Measurements from ENCODE around the gene NDUFAF3. TPM values are rescaled to one million over a fixed set of nuclear protein-coding genes. Genes with fewer than 3 reads are reported as not detected.

NDUFAF3 gene
- total RNA-seq, 2 donors from 2014 or later, result 91.4 to 106 TPM

DNA sequence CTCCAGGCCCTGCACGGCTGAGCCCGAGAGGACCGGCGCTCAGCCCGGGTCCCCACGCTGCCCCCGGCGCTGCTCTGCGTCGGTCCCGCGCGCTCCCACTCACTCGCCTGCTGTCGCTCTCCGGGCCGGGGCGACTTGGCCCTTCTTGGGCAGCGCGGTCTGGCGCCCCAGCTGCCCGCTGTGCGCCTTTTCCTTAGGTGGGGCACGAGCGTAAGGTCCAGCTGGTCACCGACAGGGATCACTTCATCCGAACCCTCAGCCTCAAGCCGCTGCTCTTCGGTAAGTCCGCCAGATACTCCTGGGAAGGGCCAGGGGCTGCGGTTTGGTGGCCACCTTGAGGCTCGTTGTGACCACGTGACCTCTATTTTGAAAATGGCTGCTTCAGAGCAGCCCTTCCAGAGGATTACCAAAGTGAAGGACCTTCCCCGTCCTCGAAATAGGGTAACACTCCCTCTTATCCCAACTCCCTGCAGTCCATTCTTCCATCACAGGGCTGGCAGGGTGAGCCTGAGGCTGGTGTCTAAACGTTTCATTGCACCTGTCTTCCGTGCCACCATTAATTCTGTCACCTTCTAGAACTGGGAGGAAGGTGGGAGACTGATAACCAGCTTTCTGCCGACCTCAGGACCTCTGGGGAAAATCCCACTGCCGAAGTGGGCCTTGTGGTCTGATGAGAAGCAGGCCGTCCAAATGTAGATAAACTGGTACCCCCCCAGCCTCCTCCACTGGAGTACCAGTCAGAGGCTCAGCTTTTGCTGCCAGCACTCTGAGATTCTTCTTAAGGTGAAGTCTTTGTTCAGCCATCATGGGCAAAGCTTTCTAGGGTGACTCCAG lies 31.1 kb upstream of the NDUFAF3 start:
- Mint-ChIP-seq H3K9me3 (no peaks in the 10 kb centered on the region), H3K27me3 (no peaks in the 10 kb centered on the region), H3K36me3 (no peaks in the 10 kb centered on the region), H3K27ac (peak overlapping the region; percentile 77 to 85), H3K4me3 (peak overlapping the region; percentile 94), H3K4me1 (ENCODE audit: low read depth in 2 of 2) (peaks cover 26 to 38% of the 10 kb centered on the region in 2 donors)
- ATAC-seq (peak; percentile 2 to 43), DNase-seq (ENCODE audit: low spot score) (no peak)

DNA sequence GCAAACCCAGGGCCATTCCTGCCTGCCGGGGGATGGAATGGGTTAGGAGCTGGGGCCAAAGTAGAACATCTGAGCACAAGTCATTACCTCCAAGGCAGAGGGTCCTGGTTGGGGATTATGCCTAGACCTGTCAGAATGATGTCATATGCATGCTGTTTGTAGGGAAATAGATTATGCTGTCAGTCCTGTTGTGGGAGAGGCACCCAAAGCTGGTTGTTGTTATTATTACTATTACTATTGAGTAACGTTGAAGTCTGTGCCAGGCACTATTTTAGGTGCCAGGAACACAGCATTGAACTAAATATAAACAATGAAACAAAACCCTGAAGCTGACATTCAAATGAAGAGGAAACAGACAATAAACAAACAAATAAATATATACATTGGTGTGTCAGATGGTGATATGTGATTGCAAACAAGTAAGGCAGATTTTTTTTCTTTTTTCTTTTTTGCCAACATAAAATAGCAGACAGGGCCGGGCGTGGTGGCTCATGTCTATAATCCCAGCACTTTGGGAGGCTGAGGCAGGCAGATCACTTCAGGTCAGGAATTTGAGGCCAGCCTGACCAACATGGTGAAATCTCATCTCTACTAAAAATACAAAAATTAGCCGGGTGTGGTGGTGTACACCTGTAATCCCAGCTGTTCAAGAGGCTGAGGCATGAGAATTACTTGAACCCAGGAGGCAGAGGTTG lies 29.9 kb upstream of the NDUFAF3 start:
- peak overlapping the region; percentile 77 to 85 for H3K27ac Mint-ChIP-seq
- no peaks in the 10 kb centered on the region for H3K27me3 Mint-ChIP-seq
- H3K36me3 Mint-ChIP-seq, result no peaks in the 10 kb centered on the region
- no peaks in the 10 kb centered on the region for H3K9me3 Mint-ChIP-seq
- ATAC-seq, result no peak
- H3K4me3 Mint-ChIP-seq, result peak overlapping the region; percentile 94
- no peak for DNase-seq (ENCODE audit: low spot score)
- H3K4me1 Mint-ChIP-seq (ENCODE audit: low read depth in 2 of 2), result peaks cover 26 to 31% of the 10 kb centered on the region in 2 donors

DNA sequence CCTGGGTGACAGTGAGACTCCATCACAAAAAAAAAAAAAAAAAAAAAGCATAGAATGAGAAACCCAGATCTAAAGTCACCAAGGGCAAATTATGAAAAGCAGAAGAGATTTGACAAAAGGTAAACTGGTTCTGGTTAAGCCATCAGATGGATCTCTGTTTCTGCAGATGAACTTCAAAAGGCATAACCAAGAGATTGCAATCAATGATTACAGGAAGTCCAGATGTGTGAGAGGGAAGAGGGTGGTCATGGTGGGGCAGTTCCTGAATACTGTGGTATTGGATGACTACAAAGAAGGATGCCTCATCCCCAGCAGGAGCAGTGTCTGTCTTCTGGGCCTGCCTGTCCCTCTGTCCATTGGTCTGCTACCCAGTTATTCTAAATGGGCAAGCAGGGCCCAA lies 28.1 kb upstream of the NDUFAF3 start:
- Mint-ChIP-seq H3K27me3 (no peaks in the 10 kb centered on the region), H3K9me3 (no peaks in the 10 kb centered on the region), H3K36me3 (no peaks in the 10 kb centered on the region), H3K4me3 (no peak overlapping the region), H3K4me1 (ENCODE audit: low read depth in 2 of 2) (peaks cover 19 to 27% of the 10 kb centered on the region in 2 donors), H3K27ac (no peak overlapping the region)
- no peak for DNase-seq (ENCODE audit: low spot score)
- ATAC-seq, result no peak

DNA sequence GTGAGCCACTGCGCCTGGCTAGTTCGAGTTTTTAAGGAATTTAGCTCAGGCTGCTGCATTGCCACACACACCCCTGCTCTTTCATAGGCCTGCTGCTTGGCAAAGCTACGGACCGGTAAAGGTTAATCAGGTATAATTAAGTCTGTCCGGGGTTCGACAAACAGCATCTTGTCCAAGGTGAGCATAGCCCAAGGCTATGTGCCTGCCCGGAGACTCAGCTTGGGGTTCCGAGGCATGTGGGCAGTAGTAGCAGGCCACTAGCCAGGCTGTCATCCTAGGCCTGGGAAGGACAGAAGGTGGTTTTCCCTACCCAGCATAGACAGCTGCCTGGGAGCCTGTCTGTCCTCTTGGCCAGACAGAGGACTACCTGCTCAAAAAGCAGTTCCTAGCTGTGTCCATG lies 25.3 kb upstream of the NDUFAF3 start:
- ATAC-seq (no peak), DNase-seq (ENCODE audit: low spot score) (no peak)
- no peak overlapping the region for H3K4me3 Mint-ChIP-seq
- peaks cover 5 to 14% of the 10 kb centered on the region in 2 donors for H3K4me1 Mint-ChIP-seq (ENCODE audit: low read depth in 2 of 2)
- no peaks in the 10 kb centered on the region for H3K9me3 Mint-ChIP-seq
- no peaks in the 10 kb centered on the region for H3K36me3 Mint-ChIP-seq
- no peaks in the 10 kb centered on the region for H3K27me3 Mint-ChIP-seq
- H3K27ac Mint-ChIP-seq, result no peak overlapping the region

DNA sequence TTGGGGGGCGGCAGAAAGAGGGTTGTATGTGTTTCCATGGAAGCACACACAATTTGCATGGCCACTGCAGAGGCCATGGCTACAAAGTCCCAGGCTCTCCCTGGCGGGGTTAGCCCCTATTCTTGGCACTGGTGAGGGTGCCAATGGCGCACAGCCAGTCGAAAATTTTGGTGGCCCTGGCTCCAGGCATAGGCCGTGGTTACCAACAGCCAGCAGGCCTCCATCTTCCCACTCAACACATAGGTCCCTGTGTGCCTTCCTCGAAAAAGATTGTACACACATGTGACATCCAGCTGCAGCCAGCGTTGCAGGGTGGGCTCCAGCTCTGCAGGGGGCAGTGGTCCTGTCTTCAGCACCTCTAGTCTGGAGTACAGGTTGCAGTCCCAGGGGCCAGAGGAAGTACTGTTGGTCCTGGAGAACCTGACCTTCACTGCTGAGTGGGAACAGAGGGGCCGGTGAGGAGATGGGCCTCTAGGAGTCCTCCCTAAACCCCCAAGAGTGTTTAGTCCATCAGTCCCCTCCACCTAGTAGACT lies 24.8 kb upstream of the NDUFAF3 start:
- no peak for ATAC-seq
- Mint-ChIP-seq H3K27me3 (no peaks in the 10 kb centered on the region), H3K4me3 (no peak overlapping the region), H3K9me3 (no peaks in the 10 kb centered on the region), H3K36me3 (no peaks in the 10 kb centered on the region), H3K4me1 (ENCODE audit: low read depth in 2 of 2) (peaks cover under 1 to 10% of the 10 kb centered on the region in 2 donors), H3K27ac (no peak overlapping the region)
- no peak for DNase-seq (ENCODE audit: low spot score)

DNA sequence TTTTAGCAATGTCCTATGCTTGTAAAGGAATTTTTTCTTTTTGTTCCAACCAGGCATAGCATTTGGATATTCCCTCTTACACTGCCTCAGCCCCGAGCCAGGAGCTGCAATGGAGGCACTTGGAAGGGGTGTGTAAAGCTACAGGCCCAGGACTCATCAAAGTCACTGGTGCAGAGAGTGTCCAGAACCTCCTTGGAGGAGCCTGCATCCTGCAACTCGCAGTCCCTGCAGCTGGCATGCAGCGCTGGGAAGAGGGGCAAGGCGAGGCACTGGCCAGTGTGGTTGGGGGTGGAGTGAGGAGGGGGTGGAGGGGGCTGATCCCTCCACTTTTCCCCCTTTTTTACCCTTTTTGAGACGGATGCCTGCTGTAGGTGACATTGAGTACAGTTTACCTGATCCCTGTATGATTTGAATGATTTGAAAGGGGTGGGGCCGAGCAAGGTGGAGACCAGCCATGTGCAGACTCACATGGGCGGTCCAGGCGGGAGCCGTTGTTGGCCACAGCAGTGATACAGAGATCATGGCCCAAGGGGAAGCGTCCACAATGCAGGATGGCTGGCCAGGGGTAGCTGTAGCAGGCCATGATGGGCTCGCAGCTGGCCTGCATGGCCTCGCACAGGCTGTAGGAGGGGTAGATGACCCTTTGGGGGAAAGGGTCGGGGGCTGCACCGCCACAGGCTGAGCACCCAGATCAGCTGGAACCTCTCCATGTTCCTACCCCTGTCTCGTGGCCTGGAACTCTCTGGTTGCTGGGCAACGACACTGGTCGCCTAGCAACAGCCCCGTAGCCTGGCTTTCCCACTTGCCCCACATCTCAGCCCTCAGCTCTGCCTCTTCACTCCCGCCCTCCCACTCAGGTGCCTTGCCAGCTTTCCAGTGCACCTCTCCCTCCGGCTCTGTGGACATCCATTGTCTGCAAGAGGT lies 23.9 kb upstream of the NDUFAF3 start:
- Mint-ChIP-seq H3K27me3 (no peaks in the 10 kb centered on the region), H3K4me1 (ENCODE audit: low read depth in 2 of 2) (peaks cover 0 to 10% of the 10 kb centered on the region in 2 donors), H3K4me3 (no peak overlapping the region), H3K36me3 (no peaks in the 10 kb centered on the region), H3K27ac (no peak overlapping the region), H3K9me3 (no peaks in the 10 kb centered on the region)
- no peak for ATAC-seq
- no peak for DNase-seq (ENCODE audit: low spot score)

DNA sequence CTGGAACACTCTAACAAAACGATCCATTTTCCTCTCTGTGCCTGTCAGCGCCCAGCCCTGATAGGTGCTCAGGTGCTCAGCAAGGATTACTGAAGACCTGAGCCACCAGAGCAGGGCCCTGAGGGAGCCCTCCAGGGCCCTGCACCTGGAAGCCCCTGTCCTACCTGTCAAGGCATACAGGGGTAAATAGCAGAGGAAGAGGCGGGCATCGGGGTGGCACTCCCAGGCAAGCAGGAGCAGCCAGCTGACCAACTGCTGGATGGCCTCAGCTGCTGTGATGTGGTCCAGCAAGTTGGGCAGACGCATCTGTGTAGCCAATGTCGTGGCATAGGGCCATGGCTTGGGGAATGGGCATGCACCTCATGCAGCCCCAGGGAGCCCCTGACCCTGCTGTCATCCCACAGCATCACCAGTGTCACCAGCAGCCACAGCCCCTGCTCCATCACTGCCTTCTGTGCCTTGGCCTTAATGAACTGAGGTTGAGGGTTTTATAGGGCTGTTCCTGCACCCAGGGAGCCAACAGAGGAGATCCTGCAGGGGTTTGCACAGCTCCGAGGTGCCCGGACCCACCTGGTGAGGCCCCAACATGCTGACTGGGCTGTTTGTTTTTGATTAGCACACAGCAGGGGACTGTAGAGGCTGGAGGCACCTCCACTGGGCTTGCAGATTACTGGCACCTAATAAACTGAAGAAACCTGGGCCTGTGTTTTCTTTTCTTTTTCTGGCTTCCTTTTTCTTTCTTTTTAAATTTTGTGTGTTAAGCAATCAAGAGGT lies 22.6 kb upstream of the NDUFAF3 start:
- no peaks in the 10 kb centered on the region for H3K9me3 Mint-ChIP-seq
- H3K4me3 Mint-ChIP-seq, result no peak overlapping the region
- no peak for ATAC-seq
- DNase-seq (ENCODE audit: low spot score), result no peak
- no peaks in the 10 kb centered on the region for H3K27me3 Mint-ChIP-seq
- H3K27ac Mint-ChIP-seq, result no peak overlapping the region
- no peaks in the 10 kb centered on the region for H3K36me3 Mint-ChIP-seq
- peaks cover 0 to 5% of the 10 kb centered on the region in 2 donors for H3K4me1 Mint-ChIP-seq (ENCODE audit: low read depth in 2 of 2)

DNA sequence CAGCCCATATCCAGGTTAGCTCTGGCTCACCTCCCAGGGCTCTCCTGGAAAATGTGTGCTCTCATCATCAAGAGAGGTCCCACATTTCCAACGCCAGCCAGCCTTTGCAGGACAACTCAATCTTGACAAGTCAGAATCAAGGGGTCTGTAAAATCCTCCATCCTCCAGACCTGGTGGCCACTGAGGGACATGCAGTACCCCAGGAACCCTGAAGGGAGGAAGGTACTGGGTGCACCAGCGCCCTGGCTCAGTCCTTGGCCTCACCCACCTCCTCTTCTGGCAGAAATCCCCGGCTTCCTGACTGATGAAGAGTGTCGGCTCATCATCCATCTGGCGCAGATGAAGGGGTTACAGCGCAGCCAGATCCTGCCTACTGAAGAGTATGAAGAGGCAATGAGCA lies 20.8 kb upstream of the NDUFAF3 start:
- Mint-ChIP-seq H3K4me3 (no peak overlapping the region), H3K9me3 (no peaks in the 10 kb centered on the region), H3K36me3 (no peaks in the 10 kb centered on the region), H3K27me3 (no peaks in the 10 kb centered on the region), H3K4me1 (ENCODE audit: low read depth in 2 of 2) (no peaks in the 10 kb centered on the region), H3K27ac (no peak overlapping the region)
- ATAC-seq (no peak), DNase-seq (ENCODE audit: low spot score) (no peak)

DNA sequence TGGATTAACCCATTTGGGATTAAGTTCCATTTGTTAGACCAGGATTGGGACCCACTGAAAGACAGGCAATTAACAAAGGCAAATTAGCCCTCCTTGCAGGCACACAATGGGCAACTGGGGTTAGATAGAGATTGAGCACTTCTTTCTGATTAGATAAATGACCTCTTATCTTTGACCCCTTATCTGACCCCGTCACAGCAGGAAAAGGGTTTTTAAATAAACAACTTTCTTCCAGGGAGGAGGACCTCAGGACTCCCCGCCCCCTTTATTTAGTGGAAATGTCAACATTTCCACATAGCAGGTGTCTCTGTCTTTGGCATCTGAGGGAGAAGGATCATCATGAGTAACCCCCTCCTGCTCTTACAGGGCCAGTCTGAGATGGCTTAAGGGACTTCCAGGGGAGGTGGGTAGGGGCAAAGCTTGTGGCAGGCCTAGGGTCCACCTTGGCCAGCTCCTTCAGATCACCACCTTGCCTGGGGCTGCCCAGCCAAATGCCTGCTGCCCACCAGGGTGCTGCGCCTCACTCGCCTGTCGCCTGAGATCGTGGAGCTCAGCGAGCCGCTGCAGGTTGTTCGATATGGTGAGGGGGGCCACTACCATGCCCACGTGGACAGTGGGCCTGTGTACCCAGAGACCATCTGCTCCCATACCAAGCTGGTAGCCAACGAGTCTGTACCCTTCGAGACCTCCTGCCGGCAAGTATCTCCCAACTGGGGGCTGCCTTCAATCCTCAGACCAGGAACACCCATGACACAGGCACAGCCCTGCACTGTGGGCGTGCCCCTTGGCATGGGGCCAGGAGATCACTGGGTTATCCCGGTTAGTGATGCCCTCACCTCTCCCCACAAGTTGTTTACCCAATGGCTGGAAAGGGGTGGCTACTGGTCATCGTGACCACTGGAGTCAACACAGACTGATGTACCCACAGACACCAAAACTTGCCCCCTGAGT lies 17.3 kb upstream of the NDUFAF3 start:
- no peak overlapping the region for H3K4me3 Mint-ChIP-seq
- no peaks in the 10 kb centered on the region for H3K27me3 Mint-ChIP-seq
- ATAC-seq, result no peak

DNA sequence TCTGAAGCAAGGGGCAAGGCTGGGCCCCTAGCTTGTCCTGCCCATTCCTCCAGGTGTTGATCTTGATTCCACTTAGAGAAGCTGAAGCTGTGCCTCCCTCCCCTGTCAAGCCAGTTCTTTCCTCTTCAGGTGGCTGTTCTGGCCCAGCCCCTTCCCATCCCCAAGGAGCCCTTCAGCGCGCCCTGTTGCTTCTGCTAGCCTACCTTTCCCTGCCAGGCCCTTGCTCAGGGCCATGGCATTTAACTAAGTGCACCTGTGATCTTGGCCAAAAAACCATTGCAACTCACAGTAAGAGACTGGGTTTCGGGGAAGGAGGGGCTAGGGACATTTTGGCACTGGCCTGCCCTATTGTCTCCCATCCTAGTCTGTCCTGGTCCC lies 16.6 kb upstream of the NDUFAF3 start:
- no peaks in the 10 kb centered on the region for H3K9me3 Mint-ChIP-seq
- H3K4me1 Mint-ChIP-seq (ENCODE audit: low read depth in 2 of 2), result peaks cover 22 to 24% of the 10 kb centered on the region in 2 donors
- no peaks in the 10 kb centered on the region for H3K36me3 Mint-ChIP-seq
- no peaks in the 10 kb centered on the region for H3K27me3 Mint-ChIP-seq
- no peak overlapping the region for H3K4me3 Mint-ChIP-seq
- no peak for ATAC-seq
- DNase-seq (ENCODE audit: low spot score), result no peak
- no peak overlapping the region for H3K27ac Mint-ChIP-seq

More for the DNA sequence above, 17.3 kb upstream of the NDUFAF3 start:
- Mint-ChIP-seq H3K36me3 (no peaks in the 10 kb centered on the region), H3K27ac (no peak overlapping the region), H3K4me1 (ENCODE audit: low read depth in 2 of 2) (peaks cover 22 to 24% of the 10 kb centered on the region in 2 donors), H3K9me3 (no peaks in the 10 kb centered on the region)
- DNase-seq (ENCODE audit: low spot score), result no peak

DNA sequence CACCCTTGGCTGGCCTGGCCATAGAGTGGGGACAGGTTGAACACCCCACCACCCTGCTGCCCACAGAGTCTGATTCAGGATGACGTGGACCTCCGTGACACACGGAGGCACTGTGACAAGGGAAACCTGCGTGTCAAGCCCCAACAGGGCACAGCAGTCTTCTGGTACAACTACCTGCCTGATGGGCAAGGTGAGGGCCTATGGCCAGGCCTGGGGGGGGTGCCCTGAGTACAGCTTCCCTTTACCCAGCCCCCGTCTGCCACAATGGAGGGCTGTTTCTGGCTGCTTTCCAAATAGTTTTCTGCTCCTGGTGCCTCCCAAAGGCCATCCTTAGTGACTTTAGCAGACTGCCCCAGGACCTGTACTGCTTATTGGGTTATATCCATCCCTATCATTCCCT lies 15.9 kb upstream of the NDUFAF3 start:
- ATAC-seq, result no peak
- Mint-ChIP-seq H3K4me1 (ENCODE audit: low read depth in 2 of 2) (peaks cover 22 to 24% of the 10 kb centered on the region in 2 donors), H3K27me3 (no peaks in the 10 kb centered on the region), H3K36me3 (no peaks in the 10 kb centered on the region), H3K27ac (peak overlapping the region; percentile 99 to 100), H3K9me3 (no peaks in the 10 kb centered on the region), H3K4me3 (peak overlapping the region; percentile 99)
- DNase-seq (ENCODE audit: low spot score), result no peak

DNA sequence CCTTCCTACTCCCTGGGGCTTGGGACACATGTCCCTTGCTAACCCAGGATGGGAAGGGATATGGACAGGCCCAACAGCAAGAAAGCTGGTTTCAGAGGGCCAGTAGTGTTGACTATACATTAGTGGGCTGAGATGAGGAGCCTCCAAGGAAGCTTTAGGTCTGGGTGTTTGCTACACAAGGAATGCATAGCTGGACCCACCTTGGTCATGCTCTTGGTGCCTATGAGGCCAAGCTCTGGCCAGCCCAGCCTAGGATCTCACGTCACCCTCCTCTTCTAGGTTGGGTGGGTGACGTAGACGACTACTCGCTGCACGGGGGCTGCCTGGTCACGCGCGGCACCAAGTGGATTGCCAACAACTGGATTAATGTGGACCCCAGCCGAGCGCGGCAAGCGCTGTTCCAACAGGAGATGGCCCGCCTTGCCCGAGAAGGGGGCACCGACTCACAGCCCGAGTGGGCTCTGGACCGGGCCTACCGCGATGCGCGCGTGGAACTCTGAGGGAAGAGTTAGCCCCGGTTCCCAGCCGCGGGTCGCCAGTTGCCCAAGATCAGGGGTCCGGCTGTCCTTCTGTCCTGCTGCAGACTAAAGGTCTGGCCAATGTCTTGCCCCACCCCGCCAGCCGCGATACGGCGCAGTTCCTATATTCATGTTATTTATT lies 15.4 kb upstream of the NDUFAF3 start:
- Mint-ChIP-seq H3K27ac (peak overlapping the region; percentile 99 to 100), H3K9me3 (no peaks in the 10 kb centered on the region), H3K36me3 (no peaks in the 10 kb centered on the region), H3K27me3 (no peaks in the 10 kb centered on the region), H3K4me3 (peak overlapping the region; percentile 99), H3K4me1 (ENCODE audit: low read depth in 2 of 2) (peaks cover 22 to 24% of the 10 kb centered on the region in 2 donors)
- DNase-seq (ENCODE audit: low spot score), result no peak
- ATAC-seq, result no peak
